AG09319 (cell line): ENCODE results near the gene APBA3.
A peak's percentile ranks its signal among the peaks of the same experiment; 100 is the strongest.
"Not testable (repeated sequence)": the region's sequence is repeated elsewhere in the genome, so short reads cannot be mapped to it uniquely, and the experiment has no call there.

Experiments
- DNase-seq: peaks from one replicate; pipeline ENCODE4 v3.0.0-alpha.2; 2010; ENCODE audit warnings: low read depth; ENCODE audit errors: extremely low read depth
- TF ChIP-seq, protein P1 (sequence below): IDR thresholded peaks from 2 replicates; pipeline ENCODE4 v1.5.1; 2011; ENCODE audit warnings: low read depth, mild to moderate bottlenecking, inconsistent platforms, low read length, moderate library complexity

Gene APBA3

DNA sequence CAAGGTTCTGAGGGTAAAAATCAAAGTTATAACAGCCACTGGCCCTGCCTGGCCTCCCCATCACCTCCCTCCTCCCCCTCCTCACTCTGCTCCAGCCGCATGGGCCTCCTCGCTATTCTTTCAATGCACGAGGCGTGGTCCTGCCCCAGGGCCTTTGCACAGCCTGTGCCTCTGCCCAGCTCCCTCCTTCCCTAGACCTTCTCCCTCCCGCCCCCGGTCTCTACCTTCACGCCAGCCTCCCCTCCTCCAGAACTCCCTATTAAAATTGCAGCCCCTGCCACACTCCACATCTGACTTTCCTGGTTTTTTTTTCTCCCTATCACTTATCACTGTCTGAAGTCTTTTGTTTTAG is 7.2 kb upstream of the APBA3 start:
- TF ChIP-seq, protein P1, sequence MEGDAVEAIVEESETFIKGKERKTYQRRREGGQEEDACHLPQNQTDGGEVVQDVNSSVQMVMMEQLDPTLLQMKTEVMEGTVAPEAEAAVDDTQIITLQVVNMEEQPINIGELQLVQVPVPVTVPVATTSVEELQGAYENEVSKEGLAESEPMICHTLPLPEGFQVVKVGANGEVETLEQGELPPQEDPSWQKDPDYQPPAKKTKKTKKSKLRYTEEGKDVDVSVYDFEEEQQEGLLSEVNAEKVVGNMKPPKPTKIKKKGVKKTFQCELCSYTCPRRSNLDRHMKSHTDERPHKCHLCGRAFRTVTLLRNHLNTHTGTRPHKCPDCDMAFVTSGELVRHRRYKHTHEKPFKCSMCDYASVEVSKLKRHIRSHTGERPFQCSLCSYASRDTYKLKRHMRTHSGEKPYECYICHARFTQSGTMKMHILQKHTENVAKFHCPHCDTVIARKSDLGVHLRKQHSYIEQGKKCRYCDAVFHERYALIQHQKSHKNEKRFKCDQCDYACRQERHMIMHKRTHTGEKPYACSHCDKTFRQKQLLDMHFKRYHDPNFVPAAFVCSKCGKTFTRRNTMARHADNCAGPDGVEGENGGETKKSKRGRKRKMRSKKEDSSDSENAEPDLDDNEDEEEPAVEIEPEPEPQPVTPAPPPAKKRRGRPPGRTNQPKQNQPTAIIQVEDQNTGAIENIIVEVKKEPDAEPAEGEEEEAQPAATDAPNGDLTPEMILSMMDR: no peak
- DNase-seq: no peak

DNA sequence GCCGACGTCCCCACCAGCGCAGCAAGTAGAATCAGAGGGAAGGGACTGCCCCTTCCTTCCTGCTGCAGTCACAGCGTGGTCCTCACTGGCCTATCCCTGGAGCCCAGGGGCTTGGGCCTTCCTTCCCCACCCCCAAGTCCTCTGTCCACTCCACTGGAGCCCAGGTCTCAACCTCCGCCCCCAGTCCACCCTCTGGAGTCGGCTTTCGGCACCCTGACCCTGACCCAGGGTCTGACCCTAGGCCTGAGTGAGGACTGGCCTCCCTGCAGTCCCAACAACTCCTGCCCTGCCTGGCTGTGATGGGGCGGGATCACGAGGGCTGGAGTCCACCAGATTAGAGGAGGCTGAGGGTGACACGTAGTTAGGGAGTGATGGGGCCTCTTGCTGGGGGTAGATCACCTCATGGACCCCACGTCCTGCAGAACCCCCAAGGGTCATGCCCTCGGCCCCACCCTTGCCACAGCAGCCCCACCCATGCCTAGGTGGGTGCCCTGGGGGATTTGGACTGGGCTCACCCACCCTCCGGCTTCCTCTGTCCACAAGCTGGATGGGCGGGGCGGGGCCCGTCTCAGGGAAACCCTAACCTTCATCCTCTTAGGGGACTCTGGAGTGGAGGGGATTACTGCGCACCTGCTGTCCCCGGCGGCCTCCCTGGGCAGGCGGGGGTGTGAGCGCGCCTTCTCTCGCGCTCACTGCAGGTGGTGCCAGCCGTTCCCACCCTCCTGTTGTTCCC is 6.7 kb upstream of the APBA3 start:
- TF ChIP-seq, protein P1: no peak
- DNase-seq: no peak

DNA sequence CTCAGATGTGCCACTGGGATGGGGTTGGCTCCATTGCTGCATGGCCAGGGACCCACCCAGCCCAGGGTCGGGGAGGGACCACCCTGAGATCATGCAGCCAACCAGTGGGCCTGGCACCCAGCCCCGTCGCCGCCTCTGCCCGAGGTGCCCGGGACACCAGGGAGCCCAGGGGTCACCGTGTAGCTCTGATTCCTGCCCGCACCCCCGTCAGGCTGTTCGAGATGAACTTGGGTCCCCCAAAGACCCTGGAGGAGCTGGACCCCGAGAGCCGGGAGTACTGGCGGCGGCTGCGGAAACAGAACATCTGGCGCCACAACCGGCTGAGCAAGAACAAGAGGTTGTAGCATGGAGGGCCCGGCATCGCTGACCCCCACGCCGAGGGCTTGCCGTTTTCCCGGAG is 5.6 kb upstream of the APBA3 start:
- no peak for DNase-seq
- TF ChIP-seq, protein P1: no peak

DNA sequence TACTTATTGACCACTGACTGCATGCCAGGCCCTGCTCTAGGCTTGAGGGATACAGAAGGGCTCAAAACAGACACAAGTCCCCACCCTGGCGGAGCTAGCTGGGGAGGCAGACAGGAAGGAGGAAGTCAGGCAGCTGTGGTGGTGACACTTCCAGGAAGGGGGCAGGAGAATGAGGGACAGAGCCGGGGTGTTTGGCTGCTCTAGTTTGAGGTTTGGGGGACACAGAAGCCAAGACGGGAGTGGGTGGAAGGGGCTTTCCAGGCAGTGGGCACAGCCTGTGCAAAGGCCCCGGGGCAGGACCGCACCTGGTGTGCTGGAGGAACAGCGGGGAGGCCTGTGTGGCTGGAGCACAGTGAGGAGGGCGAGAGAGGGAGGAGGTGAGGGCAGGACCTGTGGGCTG is 5.0 kb upstream of the APBA3 start:
- TF ChIP-seq, protein P1: no peak
- DNase-seq: no peak

DNA sequence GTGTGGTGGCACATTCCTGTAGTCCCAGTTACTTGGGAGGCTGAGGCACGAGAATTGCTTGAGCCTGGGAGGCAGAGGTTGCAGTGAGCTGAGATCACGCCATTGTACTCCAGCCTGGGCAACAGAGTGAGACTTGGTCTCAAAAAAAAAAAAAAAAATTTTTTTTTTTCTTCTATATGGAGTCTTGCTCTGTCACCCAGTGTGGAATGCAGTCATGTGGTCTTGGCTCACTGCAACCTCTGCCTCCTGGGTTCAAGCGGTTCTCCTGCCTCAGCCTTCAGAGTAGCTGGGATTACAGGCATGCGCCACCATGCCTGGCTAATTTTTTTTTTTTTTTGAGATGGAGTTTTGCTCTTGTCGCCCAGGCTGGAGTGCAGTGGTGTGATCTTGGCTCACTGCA is 4.3 kb upstream of the APBA3 start:
- DNase-seq: not testable (repeated sequence)

DNA sequence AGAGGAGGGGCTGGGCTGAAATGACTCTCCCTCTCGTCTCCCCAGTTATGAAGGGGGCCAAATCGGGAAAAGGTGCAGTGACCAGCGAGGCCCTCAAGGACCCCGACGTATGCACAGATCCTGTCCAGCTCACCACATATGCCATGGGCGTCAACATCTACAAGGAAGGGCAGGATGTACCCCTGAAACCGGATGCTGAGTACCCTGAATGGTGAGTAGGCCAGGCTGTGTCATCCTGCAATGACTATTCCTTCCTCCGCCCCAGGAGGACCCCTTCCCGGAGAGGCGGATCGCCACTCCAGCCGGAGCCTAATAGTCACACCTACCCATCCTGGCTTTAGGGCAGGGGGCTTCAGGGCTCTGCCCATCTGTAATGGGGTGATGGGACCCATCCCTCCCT is 3.6 kb upstream of the APBA3 start:
- TF ChIP-seq, protein P1: no peak
- DNase-seq: no peak

DNA sequence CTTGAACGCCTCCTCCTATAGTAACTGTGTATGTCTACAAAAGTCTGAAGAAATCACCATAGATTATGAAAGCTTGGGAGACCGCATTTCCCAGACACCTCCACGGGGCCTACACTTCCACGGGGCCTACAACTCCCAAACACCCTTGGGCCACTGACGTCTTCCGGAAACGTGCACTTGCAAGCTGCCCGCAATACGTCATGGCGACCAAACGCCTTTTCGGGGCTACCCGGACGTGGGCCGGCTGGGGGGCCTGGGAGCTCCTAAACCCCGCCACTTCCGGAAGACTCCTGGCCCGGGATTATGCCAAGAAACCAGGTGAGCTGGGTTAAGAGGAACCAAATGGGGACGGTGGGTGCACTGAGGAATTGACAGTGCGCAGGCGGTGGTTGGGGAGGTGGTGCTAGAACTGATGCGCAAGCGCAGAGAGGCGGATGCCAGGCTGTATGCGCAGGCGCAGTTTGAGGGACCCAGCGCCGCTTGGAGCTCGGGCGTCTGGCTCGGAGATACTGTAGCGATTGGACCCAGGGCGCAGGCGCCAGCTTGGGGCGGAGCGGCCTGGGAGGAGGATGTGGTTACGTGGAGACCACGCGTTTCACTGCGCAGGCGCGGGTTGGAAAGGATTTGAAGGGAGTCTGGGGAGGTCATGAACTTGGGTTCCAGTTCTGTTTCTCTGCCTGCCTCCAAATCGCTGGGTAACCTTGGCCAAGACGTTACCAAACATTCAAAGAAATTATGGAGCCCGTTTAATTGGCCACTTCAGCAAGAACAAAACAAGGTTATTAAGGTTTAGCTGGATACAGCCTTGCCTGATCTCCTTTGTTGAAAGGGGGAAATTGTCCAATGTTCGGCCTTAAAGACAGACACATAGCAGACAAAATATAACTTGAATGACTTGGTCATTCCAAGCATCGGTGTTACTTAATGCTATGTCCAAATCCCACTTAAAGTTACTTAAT is 1.3 kb upstream of the APBA3 start, which contains the start of gene MRPL54:
MRPL54 (plus strand) TSS at position 182 of the 959 bp plus-strand sequence; CDS start at position 201, 19 bp downstream.
- TF ChIP-seq, protein P1: no peak
- peak; percentile 98 for DNase-seq
